ENCODE data around the gene ABCG8. TPM values are rescaled to one million over a fixed set of nuclear protein-coding genes. Genes with fewer than 3 reads are reported as not detected.

The ABCG8 gene
- total RNA-seq, 2 experiments from 2014 or later, result not detected

DNA sequence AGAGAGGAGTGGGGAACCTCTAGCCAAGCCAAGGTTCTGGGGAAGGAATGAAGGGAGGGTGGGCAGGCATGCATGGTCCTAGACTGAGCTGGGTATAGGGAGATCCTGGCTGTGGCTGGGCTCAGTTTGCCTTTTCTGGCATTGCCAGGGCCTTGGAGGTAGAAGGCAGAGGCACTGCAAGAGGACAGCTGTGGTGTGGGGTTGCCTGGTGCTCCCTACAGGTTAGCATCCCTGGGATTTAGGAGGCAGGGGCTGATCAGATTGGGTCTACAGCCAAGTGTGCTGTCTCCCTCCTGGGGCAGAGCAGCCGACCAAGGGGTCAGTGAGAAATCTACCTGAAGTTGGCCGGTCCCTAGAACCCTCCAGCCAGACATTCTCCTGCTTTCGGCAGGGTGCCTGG is 15.9 kb downstream of the ABCG8 start:
- Mint-ChIP-seq H3K27ac (no peak overlapping the region), H3K4me1 (no peaks in the 10 kb centered on the region), H3K4me3 (no peak overlapping the region), H3K27me3 (peaks cover 43% of the 10 kb centered on the region), H3K9me3 (no peaks in the 10 kb centered on the region), H3K36me3 (no peaks in the 10 kb centered on the region)
- POLR2A ChIA-PET, result interaction anchor here (0.7 kb wide), 1 partner anchor 217 kb away, joined by 3 read pairs; the partner anchor contains the start of gene PLEKHH2
- ATAC-seq (ENCODE audit: low read depth) (no peak), DNase-seq (no peak)

DNA sequence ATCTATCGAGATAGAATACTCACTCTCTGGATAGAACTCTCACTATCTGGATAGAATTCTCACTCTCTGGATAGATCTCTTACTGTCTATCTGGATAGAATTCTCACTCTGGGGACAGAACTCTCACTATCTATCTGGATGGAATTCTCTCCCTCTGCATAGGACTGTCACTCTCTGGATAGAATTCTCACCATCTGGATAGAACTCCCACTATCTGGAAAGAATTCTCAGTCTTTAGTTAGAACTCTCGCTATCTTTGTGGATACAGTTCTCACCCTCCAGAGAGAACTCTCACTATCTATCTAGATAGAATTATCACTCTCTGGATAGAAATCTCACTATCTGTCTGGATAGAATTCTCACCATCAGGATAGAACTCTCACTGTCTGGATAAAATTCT is 16.5 kb downstream of the ABCG8 start:
- Mint-ChIP-seq H3K9me3 (no peaks in the 10 kb centered on the region), H3K27ac (no peak overlapping the region), H3K4me1 (no peaks in the 10 kb centered on the region), H3K4me3 (no peak overlapping the region), H3K36me3 (no peaks in the 10 kb centered on the region), H3K27me3 (peaks cover 45% of the 10 kb centered on the region)
- no peak for DNase-seq
- ATAC-seq (ENCODE audit: low read depth), result no peak
- POLR2A ChIA-PET, result no interaction called here

DNA sequence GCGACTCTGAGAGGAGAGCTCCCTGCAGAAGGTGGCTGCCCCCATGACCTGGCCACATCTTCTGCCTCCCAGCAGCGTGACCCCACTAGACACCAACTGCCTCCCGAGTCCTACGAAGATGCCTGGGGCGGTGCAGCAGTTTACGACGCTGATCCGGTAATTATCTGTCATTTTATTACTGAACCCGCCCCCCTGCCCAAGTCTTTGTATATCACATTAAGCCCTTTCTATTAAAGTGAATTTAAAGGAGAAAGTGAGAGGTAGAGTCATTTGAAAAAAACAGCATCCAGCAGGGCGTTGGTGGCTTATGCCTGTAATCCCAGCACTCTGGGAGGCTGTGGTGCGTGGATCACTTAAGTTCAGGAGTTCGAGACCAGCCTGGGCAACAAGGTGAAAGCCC is 33.4 kb downstream of the ABCG8 start:
- Mint-ChIP-seq H3K27ac (no peak overlapping the region), H3K36me3 (no peaks in the 10 kb centered on the region), H3K9me3 (no peaks in the 10 kb centered on the region), H3K4me1 (no peaks in the 10 kb centered on the region), H3K4me3 (no peak overlapping the region), H3K27me3 (peaks cover 12% of the 10 kb centered on the region)
- no peak for DNase-seq
- POLR2A ChIA-PET, result no interaction called here
- no peak for ATAC-seq (ENCODE audit: low read depth)

DNA sequence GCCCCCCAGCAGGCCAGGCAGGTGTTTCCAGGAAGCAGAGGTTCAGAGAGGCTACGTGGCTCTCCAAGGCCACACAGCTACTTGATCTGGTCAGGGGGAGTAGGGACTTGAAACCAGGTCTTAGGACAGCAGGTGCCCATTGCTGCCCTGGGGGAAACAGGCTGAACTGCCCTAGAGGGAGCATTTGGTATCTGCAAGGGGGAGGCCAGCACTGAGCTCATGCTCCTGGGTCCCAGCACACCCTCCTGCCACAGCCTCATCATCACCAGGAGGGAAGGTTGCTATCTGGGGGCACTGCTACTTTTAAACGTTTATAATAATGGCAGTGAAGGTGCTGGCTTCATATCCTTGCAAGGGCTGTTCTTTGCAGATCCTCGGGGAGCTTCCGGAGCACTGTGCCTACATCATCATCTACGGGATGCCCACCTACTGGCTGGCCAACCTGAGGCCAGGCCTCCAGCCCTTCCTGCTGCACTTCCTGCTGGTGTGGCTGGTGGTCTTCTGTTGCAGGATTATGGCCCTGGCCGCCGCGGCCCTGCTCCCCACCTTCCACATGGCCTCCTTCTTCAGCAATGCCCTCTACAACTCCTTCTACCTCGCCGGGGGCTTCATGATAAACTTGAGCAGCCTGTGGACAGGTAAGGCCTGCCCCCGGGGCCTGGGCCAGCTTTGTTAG is 36.1 kb downstream of the ABCG8 start:
- no peak overlapping the region for H3K4me3 Mint-ChIP-seq

DNA sequence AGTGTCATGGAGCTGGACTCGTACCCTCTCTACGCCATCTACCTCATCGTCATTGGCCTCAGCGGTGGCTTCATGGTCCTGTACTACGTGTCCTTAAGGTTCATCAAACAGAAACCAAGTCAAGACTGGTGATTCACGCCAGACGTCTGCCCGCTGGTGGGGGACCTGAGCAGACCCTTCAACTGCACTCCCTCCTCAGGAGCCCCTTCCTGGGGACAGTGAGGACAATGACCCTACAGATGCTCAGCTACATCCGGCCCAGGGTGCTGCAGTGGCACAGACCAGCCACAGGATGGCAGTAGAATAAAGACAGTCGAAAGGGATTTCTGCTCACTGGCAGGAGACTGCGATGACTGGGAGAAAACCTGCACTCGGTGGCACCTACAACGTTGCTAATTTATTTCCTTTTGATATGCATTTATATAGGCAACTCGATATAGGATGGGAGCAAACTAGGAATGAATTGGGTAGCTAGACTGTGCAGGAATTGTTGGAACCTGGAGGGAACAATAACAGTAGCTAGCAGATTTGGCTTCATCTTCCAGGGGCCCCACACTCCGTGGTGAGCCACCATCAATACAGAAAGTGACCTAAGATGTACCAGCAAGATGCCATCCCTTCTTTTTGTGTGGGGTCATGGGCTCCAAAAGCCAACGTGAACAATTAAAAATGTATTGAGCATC is 39.2 kb downstream of the ABCG8 start:
- DNase-seq, result peak; percentile 73
- no peaks in the 10 kb centered on the region for H3K27me3 Mint-ChIP-seq
- no peaks in the 10 kb centered on the region for H3K9me3 Mint-ChIP-seq
- H3K27ac Mint-ChIP-seq, result no peak overlapping the region
- POLR2A ChIA-PET, result no interaction called here
- H3K4me1 Mint-ChIP-seq, result peaks cover 5% of the 10 kb centered on the region
- H3K4me3 Mint-ChIP-seq, result no peak overlapping the region
- no peaks in the 10 kb centered on the region for H3K36me3 Mint-ChIP-seq
- peak; percentile 77 for ATAC-seq (ENCODE audit: low read depth)

More for the DNA sequence above, 36.1 kb downstream of the ABCG8 start:
- ATAC-seq (ENCODE audit: low read depth) (no peak), DNase-seq (no peak)
- no peaks in the 10 kb centered on the region for H3K9me3 Mint-ChIP-seq
- peaks cover 5% of the 10 kb centered on the region for H3K4me1 Mint-ChIP-seq
- H3K27me3 Mint-ChIP-seq, result peaks cover 7% of the 10 kb centered on the region
- no peaks in the 10 kb centered on the region for H3K36me3 Mint-ChIP-seq
- POLR2A ChIA-PET, result no interaction called here
- no peak overlapping the region for H3K27ac Mint-ChIP-seq

DNA sequence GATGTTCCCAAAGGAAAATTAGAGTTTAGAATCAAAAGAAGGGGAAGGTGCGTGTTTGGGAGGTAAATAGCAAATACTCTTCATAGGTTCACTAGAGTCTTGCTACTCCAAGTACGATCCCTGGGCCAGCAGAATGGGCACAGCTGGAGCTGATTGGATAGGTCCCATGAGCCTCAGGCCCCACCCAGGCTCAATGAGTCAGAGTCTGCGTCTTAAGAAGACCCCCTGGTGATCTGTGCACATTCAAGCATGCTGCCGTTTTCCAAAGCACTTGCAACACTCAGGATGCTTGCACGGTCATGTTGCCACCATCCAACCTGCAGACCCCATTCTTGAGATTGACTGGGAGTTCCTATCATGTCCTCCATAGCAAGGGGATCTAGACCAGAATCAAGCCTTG is 40.5 kb downstream of the ABCG8 start:
- H3K27me3 Mint-ChIP-seq, result no peaks in the 10 kb centered on the region
- no peak overlapping the region for H3K4me3 Mint-ChIP-seq
- DNase-seq, result no peak
- no peak for ATAC-seq (ENCODE audit: low read depth)
- H3K9me3 Mint-ChIP-seq, result no peaks in the 10 kb centered on the region
- H3K36me3 Mint-ChIP-seq, result no peaks in the 10 kb centered on the region
- POLR2A ChIA-PET, result no interaction called here
- peaks cover 5% of the 10 kb centered on the region for H3K4me1 Mint-ChIP-seq
- no peak overlapping the region for H3K27ac Mint-ChIP-seq

DNA sequence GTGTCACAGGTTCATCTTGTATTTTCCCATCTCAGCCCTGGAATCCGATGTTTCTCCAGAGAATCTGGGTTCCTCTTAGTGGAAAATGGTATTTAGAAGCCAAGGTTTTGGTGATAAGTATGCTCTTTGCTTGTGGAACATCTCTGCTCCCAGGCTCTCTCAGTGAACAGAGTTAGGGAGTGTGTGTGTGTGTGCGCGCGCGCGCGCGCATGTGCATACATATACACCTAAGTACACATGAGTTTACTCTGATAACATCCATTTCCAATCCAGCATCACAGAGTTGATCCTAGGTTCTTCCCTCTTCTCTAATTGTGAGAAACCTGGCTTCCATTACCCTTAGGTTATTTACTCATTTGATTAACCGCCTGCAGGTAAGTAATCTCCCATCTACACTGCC is 41.7 kb downstream of the ABCG8 start:
- ATAC-seq (ENCODE audit: low read depth) (no peak), DNase-seq (no peak)
- no peak overlapping the region for H3K27ac Mint-ChIP-seq
- no peak overlapping the region for H3K4me3 Mint-ChIP-seq
- no peaks in the 10 kb centered on the region for H3K9me3 Mint-ChIP-seq
- no peaks in the 10 kb centered on the region for H3K27me3 Mint-ChIP-seq
- no peaks in the 10 kb centered on the region for H3K36me3 Mint-ChIP-seq
- POLR2A ChIA-PET, result no interaction called here
- H3K4me1 Mint-ChIP-seq, result peaks cover 5% of the 10 kb centered on the region

DNA sequence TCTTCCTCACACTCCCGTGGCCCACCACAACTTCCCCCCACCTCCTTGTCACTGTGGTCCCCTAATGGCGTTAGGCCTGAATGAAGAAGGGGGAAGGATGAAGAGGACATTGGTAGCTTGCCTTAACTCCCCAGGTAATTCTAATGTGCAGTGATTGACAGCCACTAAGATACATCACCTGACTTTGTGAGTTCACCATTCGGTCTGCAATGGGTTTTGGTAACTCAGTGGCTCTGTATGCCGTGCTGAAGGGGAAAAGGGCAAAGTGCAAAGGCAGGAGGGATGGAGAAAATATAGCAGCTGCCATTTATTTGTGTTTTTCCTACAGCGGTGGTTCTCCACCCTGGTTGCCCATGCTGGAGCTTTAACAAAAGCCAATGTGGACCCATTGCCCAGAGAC is 42.2 kb downstream of the ABCG8 start:
- Mint-ChIP-seq H3K9me3 (no peaks in the 10 kb centered on the region), H3K27me3 (no peaks in the 10 kb centered on the region), H3K36me3 (no peaks in the 10 kb centered on the region), H3K4me3 (no peak overlapping the region), H3K27ac (no peak overlapping the region), H3K4me1 (peaks cover 5% of the 10 kb centered on the region)
- POLR2A ChIA-PET, result no interaction called here
- no peak for DNase-seq
- no peak for ATAC-seq (ENCODE audit: low read depth)

DNA sequence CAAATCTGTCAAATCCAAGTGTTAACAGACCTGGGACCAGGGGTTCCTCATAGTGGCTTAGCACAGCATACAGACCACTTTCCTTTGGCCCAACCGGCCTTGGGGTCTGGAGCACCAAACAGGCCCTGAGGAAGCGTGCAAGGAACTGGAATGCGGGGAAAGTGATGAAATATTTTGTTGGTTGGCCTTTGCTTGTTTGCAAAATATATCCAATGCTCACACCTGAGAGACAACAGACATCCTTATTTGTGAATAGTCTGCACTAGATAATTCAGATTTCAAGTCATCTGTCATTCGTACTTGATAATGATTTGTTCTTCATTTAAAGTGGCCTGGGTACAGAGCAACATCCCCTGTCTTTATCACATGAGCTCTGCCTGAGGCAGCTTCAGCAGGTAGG is 43.5 kb downstream of the ABCG8 start:
- POLR2A ChIA-PET, result no interaction called here
- Mint-ChIP-seq H3K4me1 (peaks cover 5% of the 10 kb centered on the region), H3K27me3 (no peaks in the 10 kb centered on the region), H3K4me3 (no peak overlapping the region), H3K27ac (no peak overlapping the region), H3K36me3 (peaks cover 3% of the 10 kb centered on the region), H3K9me3 (no peaks in the 10 kb centered on the region)
- DNase-seq, result no peak
- no peak for ATAC-seq (ENCODE audit: low read depth)

DNA sequence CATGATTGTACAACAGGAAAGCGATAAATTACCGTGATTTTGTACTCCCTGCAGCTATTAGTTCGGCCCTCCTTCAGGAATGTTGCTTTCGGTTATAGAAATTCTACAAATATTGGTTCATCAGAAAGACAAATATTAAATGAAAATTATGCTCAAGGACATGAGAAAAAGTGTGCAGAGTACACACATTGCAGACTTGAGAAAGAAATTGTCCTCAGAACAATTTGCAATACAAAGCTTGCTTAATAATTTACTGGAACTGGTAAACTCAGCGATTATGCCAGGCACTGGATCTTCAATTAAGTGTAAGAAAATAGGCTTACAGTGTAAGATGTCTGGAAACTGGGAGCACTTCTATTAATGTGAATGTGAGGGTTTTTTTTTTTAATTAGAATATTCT is 45.9 kb downstream of the ABCG8 start:
- POLR2A ChIA-PET, result no interaction called here
- H3K4me3 Mint-ChIP-seq, result no peak overlapping the region
- no peak for DNase-seq
- H3K36me3 Mint-ChIP-seq, result peaks cover 18% of the 10 kb centered on the region
- H3K27ac Mint-ChIP-seq, result no peak overlapping the region
- H3K9me3 Mint-ChIP-seq, result no peaks in the 10 kb centered on the region
- ATAC-seq (ENCODE audit: low read depth), result no peak
- H3K4me1 Mint-ChIP-seq, result no peaks in the 10 kb centered on the region
- H3K27me3 Mint-ChIP-seq, result no peaks in the 10 kb centered on the region

DNA sequence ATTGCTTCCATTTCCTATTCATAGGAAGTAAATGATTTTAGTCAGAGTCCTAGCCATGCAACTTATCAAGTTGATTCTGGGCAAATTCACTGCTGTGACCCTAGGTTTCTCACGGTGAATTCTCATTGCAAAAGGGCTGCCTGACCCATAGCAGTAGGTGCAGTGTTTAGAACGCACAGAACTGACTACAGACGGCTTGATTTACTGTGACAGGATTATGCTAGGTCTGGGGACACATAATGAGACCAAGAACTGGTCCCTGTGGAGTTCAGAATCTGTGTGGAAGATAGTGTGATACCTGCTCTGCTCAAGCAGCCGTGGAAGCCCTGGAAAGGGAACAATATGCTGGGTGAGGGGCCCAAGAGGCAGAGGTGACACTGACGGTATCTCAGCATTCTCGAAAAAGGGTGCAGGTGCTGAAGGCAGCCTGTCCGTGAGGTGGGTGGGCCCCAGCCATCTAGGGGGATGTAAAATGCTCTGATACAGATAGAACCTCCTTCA is 46.4 kb downstream of the ABCG8 start:
- Mint-ChIP-seq H3K36me3 (peaks cover 21% of the 10 kb centered on the region), H3K9me3 (no peaks in the 10 kb centered on the region), H3K27ac (no peak overlapping the region), H3K4me3 (no peak overlapping the region), H3K27me3 (no peaks in the 10 kb centered on the region), H3K4me1 (no peaks in the 10 kb centered on the region)
- DNase-seq, result no peak
- POLR2A ChIA-PET, result no interaction called here
- ATAC-seq (ENCODE audit: low read depth), result no peak

DNA sequence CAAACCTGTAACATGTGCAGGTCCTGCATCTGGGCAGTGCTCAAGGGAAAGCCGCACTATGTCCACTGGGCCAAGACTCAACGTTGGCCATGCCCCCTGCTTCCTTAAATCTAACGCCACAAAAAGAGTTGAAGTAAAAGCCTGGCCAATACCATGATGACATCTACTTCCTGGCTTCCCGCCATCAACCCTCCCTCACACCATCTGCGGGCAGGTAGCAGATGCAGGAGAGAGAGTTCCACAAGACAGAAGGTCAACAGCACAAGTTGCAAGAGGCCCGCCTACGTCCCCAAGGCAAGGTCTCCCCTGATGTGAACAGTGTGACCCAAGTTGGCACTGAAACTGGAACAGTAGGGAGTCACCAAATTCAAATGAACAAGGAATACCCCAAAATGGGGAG is 48.4 kb downstream of the ABCG8 start:
- Mint-ChIP-seq H3K36me3 (peaks cover 23% of the 10 kb centered on the region), H3K4me1 (no peaks in the 10 kb centered on the region), H3K27ac (no peak overlapping the region), H3K27me3 (no peaks in the 10 kb centered on the region), H3K9me3 (no peaks in the 10 kb centered on the region), H3K4me3 (no peak overlapping the region)
- DNase-seq (no peak), ATAC-seq (ENCODE audit: low read depth) (no peak)
- POLR2A ChIA-PET, result no interaction called here

DNA sequence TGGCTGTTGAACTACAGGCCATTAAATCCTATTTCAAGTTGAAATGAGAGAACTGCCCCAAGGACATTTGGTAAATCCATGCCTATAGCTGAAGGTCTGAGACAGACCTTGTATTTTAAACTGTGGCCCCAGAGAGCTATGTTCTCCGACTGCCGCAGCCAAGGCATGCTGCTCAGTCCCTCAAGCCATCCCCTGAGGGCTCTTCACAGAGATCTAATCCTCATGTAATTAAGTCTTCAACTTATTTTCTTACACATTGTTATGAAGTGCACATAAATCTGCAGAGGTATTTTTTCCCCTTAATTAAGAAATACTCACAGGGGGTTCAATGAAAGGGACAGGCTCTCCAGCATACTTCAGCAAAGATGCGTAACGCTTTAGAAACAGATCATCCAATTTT is 50.6 kb downstream of the ABCG8 start:
- Mint-ChIP-seq H3K27me3 (no peaks in the 10 kb centered on the region), H3K4me1 (no peaks in the 10 kb centered on the region), H3K27ac (no peak overlapping the region), H3K4me3 (no peak overlapping the region), H3K9me3 (no peaks in the 10 kb centered on the region), H3K36me3 (peaks cover 36% of the 10 kb centered on the region)
- no peak for ATAC-seq (ENCODE audit: low read depth)
- POLR2A ChIA-PET, result no interaction called here
- DNase-seq, result no peak

DNA sequence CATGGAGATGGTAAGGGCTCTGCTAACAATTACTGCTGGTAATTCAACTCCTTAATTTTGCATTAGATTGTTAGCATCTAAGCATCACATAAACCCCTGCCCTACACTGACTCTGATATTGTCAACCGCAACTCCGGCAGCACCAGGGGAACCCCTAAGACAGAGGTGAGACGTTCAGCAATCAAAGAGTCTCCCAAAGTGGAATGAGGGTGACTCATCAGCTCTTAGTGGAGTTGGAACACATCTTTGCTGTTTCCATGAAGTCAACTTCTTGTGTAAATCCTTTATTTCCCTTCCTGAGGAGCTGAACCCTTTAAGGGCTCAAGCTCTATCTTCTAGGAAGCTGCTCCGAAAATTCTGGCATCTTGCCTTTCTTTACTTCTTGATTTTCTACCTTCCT is 52.1 kb downstream of the ABCG8 start:
- Mint-ChIP-seq H3K9me3 (no peaks in the 10 kb centered on the region), H3K36me3 (peaks cover 39% of the 10 kb centered on the region), H3K27ac (no peak overlapping the region), H3K4me3 (no peak overlapping the region), H3K4me1 (no peaks in the 10 kb centered on the region), H3K27me3 (no peaks in the 10 kb centered on the region)
- POLR2A ChIA-PET, result no interaction called here
- DNase-seq (no peak), ATAC-seq (ENCODE audit: low read depth) (no peak)
